CD4-positive, CD25-positive, alpha-beta regulatory T cell (primary cell): ENCODE data around the gene ELL3. TPM values are rescaled to one million over a fixed set of nuclear protein-coding genes. Genes with fewer than 3 reads are reported as not detected.
"Not testable (repeated sequence)": the region's sequence is repeated elsewhere in the genome, so short reads cannot be mapped to it uniquely, and the experiment has no call there.

Experiments used
- ATAC-seq, 2 donors: fragments of 150-1000 bp; cut with Tn5 transposase; one replicate each; pipeline ENCODE4 v1.10.0; 2021; ENCODE audit warnings: low read depth in 2 of 2, moderate number of reproducible peaks in 2 of 2, moderate library complexity in 1 of 2
- DNase-seq, 3 donors: peaks; one replicate each; pipeline versions ENCODE4 v3.0.0 to v3.0.0-alpha.2; 2012 to 2022; ENCODE audit warnings: mixed read lengths in 1 of 3
- H3K27ac ChIP-seq: one replicate; pipeline ENCODE4 v1.7.0; 2013; ENCODE audit warnings: mild to moderate bottlenecking, low read length; ENCODE audit not compliant: insufficient read depth, poor library complexity, severe bottlenecking
- H3K27me3 ChIP-seq: one replicate; pipeline ENCODE4 v1.7.0; 2013; ENCODE audit warnings: low read length; ENCODE audit not compliant: control insufficient read depth, insufficient read depth
- H3K36me3 ChIP-seq: one replicate; pipeline ENCODE4 v1.7.0; 2013; ENCODE audit warnings: mild to moderate bottlenecking, low read length, moderate library complexity; ENCODE audit not compliant: control insufficient read depth, insufficient read depth
- H3K4me1 ChIP-seq: 2 replicates; pipeline ENCODE4 v1.7.0; 2013; ENCODE audit warnings: mild to moderate bottlenecking, low read length; ENCODE audit not compliant: insufficient read depth, control insufficient read depth, poor library complexity, severe bottlenecking
- H3K4me3 ChIP-seq: one replicate; pipeline ENCODE4 v1.7.0; 2013; ENCODE audit warnings: low read depth, mild to moderate bottlenecking, low read length, moderate library complexity
- H3K9me3 ChIP-seq, 2 experiments: 1 replicate in 1 of 2; 2 replicates in 1 of 2; pipeline ENCODE4 v1.7.0; 2013; ENCODE audit warnings: low read length in 2 of 2, mild to moderate bottlenecking in 1 of 2, moderate library complexity in 1 of 2; ENCODE audit not compliant: control insufficient read depth in 2 of 2
- H3K27ac Mint-ChIP-seq, 3 donors: one replicate each; pipeline ENCODE4 v1.8.0; 2020 to 2022; ENCODE audit warnings: mild to moderate bottlenecking in 3 of 3, mixed read lengths in 3 of 3, moderate library complexity in 2 of 3
- H3K27me3 Mint-ChIP-seq: one replicate; pipeline ENCODE4 v1.8.0; 2022; ENCODE audit warnings: mild to moderate bottlenecking, mixed read lengths
- H3K36me3 Mint-ChIP-seq: one replicate; pipeline ENCODE4 v1.8.0; 2020; ENCODE audit warnings: mixed read lengths
- H3K4me1 Mint-ChIP-seq, 4 donors: one replicate each; pipeline ENCODE4 v1.8.0; 2020 to 2022; ENCODE audit warnings: mixed read lengths in 4 of 4, mild to moderate bottlenecking in 1 of 4
- H3K4me3 Mint-ChIP-seq, 4 donors: one replicate each; pipeline ENCODE4 v1.8.0; 2020 to 2022; ENCODE audit warnings: mild to moderate bottlenecking in 4 of 4, mixed read lengths in 4 of 4, moderate library complexity in 3 of 4
- H3K9me3 Mint-ChIP-seq, 7 donors: one replicate each; pipeline ENCODE4 v1.8.0; 2020 to 2022; ENCODE audit warnings: mixed read lengths in 7 of 7, mild to moderate bottlenecking in 3 of 7, moderate library complexity in 2 of 7
- polyA plus RNA-seq, 4 donors: library from polyadenylated mRNA; unstranded; fragments of 300-500 nt; fragmentation: Illumina TruSeq; gene quantifications; one replicate each; pipeline ENCODE4 v1.2.3, GENCODE V29; 2021
- total RNA-seq: library from RNA; stranded (reverse); gene quantifications from one replicate; pipeline ENCODE4 v1.2.3, GENCODE V29; 2022

The ELL3 gene
- total and polyA plus RNA-seq, 5 donors from 2014 or later = 0.23 to 2.2 (median 1.4) TPM; not detected in 1

DNA sequence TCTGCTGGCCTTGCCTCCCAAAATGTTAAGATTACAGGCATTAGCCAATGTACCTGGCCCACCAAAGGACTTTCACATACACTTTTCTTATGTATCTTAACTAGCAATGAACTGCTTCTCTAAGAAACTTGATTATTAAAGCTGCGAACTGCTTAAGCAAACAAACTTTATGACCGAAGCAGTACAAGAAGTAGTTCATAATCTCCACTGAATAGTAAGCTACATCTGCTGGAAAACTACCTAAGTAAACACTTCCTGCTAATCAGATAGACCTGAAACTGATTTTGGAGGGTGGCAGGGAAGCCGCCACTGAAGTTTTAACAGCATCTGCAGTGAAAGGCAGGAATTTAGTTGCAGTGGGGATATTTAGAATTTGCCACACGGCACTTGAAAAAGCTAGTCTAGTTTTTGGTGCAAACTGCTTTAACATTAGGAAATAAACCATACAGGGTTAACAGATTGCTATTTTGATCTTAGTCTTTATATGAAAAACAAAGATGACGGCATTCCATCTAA lies 31.7 kb upstream of the ELL3 start:
- Mint-ChIP-seq H3K4me1 (peaks cover 0 to 7% (median 4%) of the 10 kb centered on the region in 4 donors), H3K36me3 (peaks cover 45% of the 10 kb centered on the region), H3K4me3 (no peak overlapping the region), H3K27me3 (no peaks in the 10 kb centered on the region), H3K9me3 (no peaks in the 10 kb centered on the region), H3K27ac (no peak overlapping the region)
- H3K4me1 ChIP-seq = no peaks in the 10 kb centered on the region
- H3K4me3 ChIP-seq = no peak overlapping the region
- DNase-seq (no peak), ATAC-seq (no peak)
- no peaks in the 10 kb centered on the region for H3K27me3 ChIP-seq
- H3K36me3 ChIP-seq = peaks cover 76% of the 10 kb centered on the region
- no peak overlapping the region for H3K27ac ChIP-seq
- H3K9me3 ChIP-seq = no peaks in the 10 kb centered on the region

DNA sequence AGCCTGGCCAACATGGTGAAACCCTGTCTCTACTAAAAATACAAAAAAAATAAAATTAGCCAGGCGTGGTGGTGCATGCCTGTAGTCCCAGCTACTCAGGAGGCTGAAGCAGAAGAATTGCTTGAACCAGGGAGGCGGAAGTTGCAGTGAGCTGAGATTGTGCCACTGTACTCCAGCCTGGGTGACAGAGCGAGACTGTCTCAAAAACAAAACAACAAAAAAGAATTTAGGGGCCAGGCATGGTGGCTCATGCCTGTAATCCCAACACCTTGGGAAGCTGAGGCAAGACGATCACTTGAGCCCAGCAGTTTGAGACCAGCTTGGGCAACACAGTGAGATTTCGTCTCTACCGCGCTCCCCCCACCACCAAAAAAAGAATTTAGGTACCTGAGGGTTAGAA lies 25.9 kb upstream of the ELL3 start:
- H3K4me3 Mint-ChIP-seq, H3K27me3 Mint-ChIP-seq, H3K4me3 ChIP-seq, H3K9me3 Mint-ChIP-seq, H3K27me3 ChIP-seq, DNase-seq, ATAC-seq, H3K9me3 ChIP-seq, H3K27ac ChIP-seq: not testable (repeated sequence)
- Histone ChIP-seq H3K36me3 (peaks cover 49% of the 10 kb centered on the region), H3K4me1 (peaks cover 19% of the 10 kb centered on the region)
- peak overlapping the region in 1 of 3 donors; percentile 32 for H3K27ac Mint-ChIP-seq
- H3K4me1 Mint-ChIP-seq = peaks cover 6 to 39% (median 25%) of the 10 kb centered on the region in 4 donors
- peaks cover 33% of the 10 kb centered on the region for H3K36me3 Mint-ChIP-seq

DNA sequence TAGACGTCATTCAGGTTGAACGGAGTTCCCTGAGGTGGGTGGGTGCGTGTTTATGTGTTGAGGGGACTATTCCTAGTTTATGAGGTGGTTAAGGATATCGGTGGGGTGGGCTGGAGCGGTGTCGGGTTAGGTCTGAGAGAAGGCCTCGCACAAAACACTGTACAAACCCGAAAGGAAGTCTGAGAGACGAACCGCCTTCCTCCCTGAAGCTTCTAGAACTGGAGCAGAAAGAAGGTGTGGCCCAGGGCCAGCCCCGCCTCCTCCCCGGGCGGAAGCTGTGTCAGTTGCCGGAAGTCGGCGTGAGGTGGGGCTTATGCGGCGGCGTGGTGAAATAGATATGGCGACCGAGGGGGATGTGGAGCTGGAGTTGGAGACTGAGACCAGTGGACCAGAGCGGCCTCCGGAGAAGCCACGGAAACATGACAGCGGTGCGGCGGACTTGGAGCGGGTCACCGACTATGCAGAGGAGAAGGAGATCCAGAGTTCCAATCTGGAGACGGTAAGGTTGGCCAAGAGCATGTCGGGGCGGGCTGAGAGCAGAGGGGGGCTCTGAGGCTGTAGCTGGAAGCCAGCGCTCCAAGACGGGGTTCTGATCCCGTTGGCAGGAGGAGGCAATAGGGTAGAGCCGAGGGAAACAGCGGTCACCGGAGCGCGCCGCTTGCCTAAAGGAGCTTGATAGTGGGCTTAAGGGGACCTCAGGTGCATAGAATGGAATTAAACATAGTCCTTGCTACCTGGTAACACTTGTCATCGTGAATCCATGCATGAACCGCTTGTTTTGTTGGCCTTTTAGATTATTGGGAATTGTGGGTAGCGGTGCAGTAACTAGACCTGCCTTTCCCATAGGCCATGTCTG lies 23.7 kb upstream of the ELL3 start, which contains the start of gene HYPK:
Gene HYPK, plus strand, starts transcription at position 314 of the 856 bp plus-strand sequence. Its CDS starts 24 bp downstream, at position 338.
- Histone ChIP-seq H3K4me1 (peaks cover 22% of the 10 kb centered on the region), H3K9me3 (no peaks in the 10 kb centered on the region), H3K27me3 (no peaks in the 10 kb centered on the region), H3K36me3 (peaks cover 47% of the 10 kb centered on the region), H3K4me3 (peak within 1 kb of the TSS; percentile 95), H3K27ac (peak within 1 kb of the TSS; percentile 89)
- Mint-ChIP-seq H3K4me1 (peaks cover 6 to 58% (median 35%) of the 10 kb centered on the region in 4 donors), H3K27me3 (no peaks in the 10 kb centered on the region), H3K9me3 (no peaks in the 10 kb centered on the region), H3K27ac (peak within 1 kb of the TSS; percentile 97 to 100 (median 99)), H3K36me3 (peaks cover 22% of the 10 kb centered on the region), H3K4me3 (peak within 1 kb of the TSS; percentile 93 to 100 (median 100))
- DNase-seq (peak; percentile 87 to 96 (median 91)), ATAC-seq (peak; percentile 99)

DNA sequence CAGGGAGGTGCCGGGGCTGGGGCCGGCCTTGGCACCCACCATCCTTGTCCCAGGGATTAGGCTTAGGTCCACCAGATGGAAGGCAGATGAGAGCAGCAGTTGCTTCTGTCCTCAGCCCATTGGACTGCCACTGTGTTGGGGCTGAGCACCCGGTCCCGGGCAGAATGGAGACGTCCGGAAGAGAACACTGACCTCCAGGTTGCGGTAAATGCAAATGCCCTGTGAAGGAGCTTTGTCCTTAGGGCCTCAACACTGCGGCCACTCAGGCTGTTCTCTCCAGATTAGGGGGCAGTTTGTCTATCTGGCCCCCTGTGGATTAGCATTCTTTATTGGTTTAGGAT lies 23.1 kb upstream of the ELL3 start, which contains the start of gene SERINC4:
Gene SERINC4, minus strand, starts transcription at position 276 of the 341 bp plus-strand sequence. Its CDS starts 234 bp downstream, at position 42.
- Mint-ChIP-seq H3K4me1 (peaks cover 6 to 64% (median 40%) of the 10 kb centered on the region in 4 donors), H3K4me3 (peak within 1 kb of the TSS; percentile 93 to 100 (median 100)), H3K9me3 (no peaks in the 10 kb centered on the region), H3K27me3 (no peaks in the 10 kb centered on the region), H3K27ac (peak within 1 kb of the TSS; percentile 97 to 100 (median 99)), H3K36me3 (peaks cover 22% of the 10 kb centered on the region)
- Histone ChIP-seq H3K36me3 (peaks cover 48% of the 10 kb centered on the region), H3K27ac (peak within 1 kb of the TSS; percentile 89), H3K4me1 (peaks cover 28% of the 10 kb centered on the region), H3K9me3 (no peaks in the 10 kb centered on the region), H3K27me3 (no peaks in the 10 kb centered on the region), H3K4me3 (peak within 1 kb of the TSS; percentile 95)
- ATAC-seq = no peak
- DNase-seq = no peak

DNA sequence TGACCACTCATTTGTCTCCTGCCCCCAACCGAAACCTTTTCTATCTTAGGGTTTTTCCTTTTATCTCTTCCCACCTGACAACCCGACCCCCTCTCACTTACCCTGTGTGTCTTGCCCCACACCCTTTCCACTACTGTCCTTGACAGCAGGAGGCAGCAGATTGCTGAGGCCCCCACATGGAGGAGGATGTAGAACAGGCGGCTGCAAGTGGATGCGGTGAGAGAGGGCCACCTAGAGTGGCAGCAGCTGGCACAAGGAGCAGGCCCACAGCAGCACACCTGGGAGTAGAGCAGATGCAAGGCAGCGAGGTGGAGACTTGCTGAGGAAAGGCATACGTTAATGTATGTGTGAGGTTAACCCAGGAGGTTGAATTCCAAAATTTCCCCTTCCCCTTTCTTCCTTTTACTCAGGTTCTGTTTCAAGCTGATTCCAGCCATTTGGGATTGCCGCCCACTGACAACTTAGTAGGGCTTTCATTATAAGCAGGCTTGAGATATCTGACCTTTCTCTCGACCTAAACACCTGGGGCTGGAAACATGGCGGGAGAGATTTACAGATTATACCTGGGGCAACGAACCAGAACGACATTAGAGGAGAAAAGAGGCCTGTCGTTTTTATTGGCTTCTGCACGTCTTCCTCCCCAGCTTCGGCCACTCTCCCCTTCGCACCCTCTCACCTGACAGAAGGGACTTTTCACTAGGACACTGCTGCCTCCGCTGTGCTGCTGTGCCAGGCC lies 22.6 kb upstream of the ELL3 start:
- peaks cover 33% of the 10 kb centered on the region for H3K4me1 ChIP-seq
- Mint-ChIP-seq H3K9me3 (no peaks in the 10 kb centered on the region), H3K4me3 (peak overlapping the region; percentile 62 to 100 (median 87)), H3K36me3 (peaks cover 27% of the 10 kb centered on the region), H3K27me3 (no peaks in the 10 kb centered on the region), H3K4me1 (peaks cover 6 to 70% (median 44%) of the 10 kb centered on the region in 4 donors), H3K27ac (peak overlapping the region; percentile 56 to 100 (median 99))
- DNase-seq (no peak), ATAC-seq (no peak)
- no peaks in the 10 kb centered on the region for H3K9me3 ChIP-seq
- no peaks in the 10 kb centered on the region for H3K27me3 ChIP-seq
- H3K36me3 ChIP-seq = peaks cover 47% of the 10 kb centered on the region
- no peak overlapping the region for H3K4me3 ChIP-seq
- peak overlapping the region; percentile 89 for H3K27ac ChIP-seq

DNA sequence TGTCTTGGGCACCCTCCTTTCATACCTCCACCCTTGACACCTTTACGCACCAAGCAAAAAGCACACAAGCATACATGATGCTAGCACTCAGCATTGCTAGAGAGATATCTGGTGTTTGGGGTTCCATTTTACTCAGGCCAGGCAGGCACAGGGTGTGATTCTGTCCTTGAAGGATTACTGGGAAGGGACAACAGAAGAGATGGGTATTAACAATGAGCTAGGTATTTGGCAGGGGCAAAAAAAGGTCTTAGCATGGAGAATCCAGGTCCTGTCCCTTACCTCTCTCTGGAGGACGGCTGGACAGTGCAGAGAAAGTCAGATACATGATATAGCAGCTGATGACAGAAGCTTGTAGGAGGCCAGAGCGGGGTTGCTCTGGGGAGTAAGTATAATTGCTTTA lies 19.8 kb upstream of the ELL3 start:
- H3K27ac Mint-ChIP-seq = peak overlapping the region in 2 of 3 donors; percentile 68 to 93
- peaks cover 38% of the 10 kb centered on the region for H3K36me3 Mint-ChIP-seq
- H3K4me3 Mint-ChIP-seq = peak overlapping the region in 1 of 4 donors; percentile 100
- peaks cover 6 to 91% (median 53%) of the 10 kb centered on the region in 4 donors for H3K4me1 Mint-ChIP-seq
- H3K9me3 Mint-ChIP-seq = no peaks in the 10 kb centered on the region
- no peak for DNase-seq
- Histone ChIP-seq H3K9me3 (no peaks in the 10 kb centered on the region), H3K36me3 (peaks cover 53% of the 10 kb centered on the region), H3K27ac (no peak overlapping the region), H3K27me3 (no peaks in the 10 kb centered on the region), H3K4me1 (peaks cover 52% of the 10 kb centered on the region), H3K4me3 (no peak overlapping the region)
- no peaks in the 10 kb centered on the region for H3K27me3 Mint-ChIP-seq
- ATAC-seq = no peak

DNA sequence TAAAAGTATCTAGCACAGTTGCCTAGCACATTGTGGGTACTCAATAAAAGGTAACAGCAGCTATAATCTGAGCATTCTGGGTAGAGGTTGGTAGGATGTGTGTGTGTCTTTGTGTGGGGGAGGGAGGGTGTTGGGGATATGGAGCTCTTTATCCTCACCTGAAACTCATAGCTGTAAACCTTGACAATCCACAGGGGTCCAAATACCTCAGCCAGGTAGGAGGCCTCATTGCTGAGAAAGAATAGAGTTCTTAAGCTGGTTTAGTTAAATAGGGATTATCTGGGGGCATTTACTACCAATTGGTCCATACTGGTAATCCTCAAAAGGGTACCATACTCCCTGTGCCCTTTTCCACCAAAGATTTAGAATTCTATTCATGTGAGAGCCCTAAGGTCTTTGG lies 19.2 kb upstream of the ELL3 start:
- DNase-seq = no peak
- H3K4me1 Mint-ChIP-seq = peaks cover 6 to 88% (median 49%) of the 10 kb centered on the region in 4 donors
- H3K4me3 Mint-ChIP-seq = peak overlapping the region in 3 of 4 donors; percentile 36 to 100 (median 59)
- Histone ChIP-seq H3K36me3 (peaks cover 53% of the 10 kb centered on the region), H3K4me1 (peaks cover 48% of the 10 kb centered on the region), H3K27ac (peak overlapping the region; percentile 63), H3K27me3 (no peaks in the 10 kb centered on the region), H3K4me3 (no peak overlapping the region), H3K9me3 (no peaks in the 10 kb centered on the region)
- ATAC-seq = no peak
- peaks cover 0 to under 1% (median 0%) of the 10 kb centered on the region in 7 donors for H3K9me3 Mint-ChIP-seq
- peak overlapping the region in 2 of 3 donors; percentile 55 to 58 for H3K27ac Mint-ChIP-seq
- H3K36me3 Mint-ChIP-seq = peaks cover 34% of the 10 kb centered on the region
- H3K27me3 Mint-ChIP-seq = no peaks in the 10 kb centered on the region
